ENCODE results near the gene MYZAP. TPM values are rescaled to one million over a fixed set of nuclear protein-coding genes. Genes with fewer than 3 reads are reported as not detected.

Gene MYZAP
- total RNA-seq, 1 experiment from 2014 or later: 0.63 TPM

DNA sequence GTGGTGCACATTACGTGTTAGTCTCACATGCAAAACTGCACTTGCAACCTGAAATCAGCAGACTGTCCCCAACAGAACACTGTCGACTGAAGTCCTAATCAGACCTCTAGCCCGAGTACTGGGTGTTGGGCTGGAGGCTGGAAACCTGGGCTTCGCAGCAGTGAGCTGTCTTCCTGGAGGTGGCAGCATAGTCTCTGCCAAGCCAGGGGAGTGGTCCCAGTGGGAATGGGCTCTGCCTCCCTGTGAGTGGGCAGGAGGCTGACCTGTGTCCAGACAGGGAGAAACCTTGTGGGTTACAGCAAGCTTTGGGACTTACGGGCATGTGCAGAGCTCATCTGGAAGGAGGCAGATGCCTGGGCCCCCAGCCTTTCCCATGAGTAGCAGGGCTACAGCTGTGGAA, 38.2 kb upstream of the MYZAP start:
- no peak overlapping the region for H2BK20ac ChIP-seq (ENCODE audit: low read depth, low read length, poor library complexity, severe bottlenecking)
- H3K23me2 ChIP-seq (ENCODE audit: insufficient read length, low read depth, low read length, poor library complexity, severe bottlenecking): no peaks in the 10 kb centered on the region
- no peak overlapping the region for H4K8ac ChIP-seq (replicated peaks; ENCODE audit: insufficient read length, low read depth, low read length)
- H2BK15ac ChIP-seq (ENCODE audit: low read depth, low read length): no peak overlapping the region
- no peaks in the 10 kb centered on the region for H3K79me2 ChIP-seq (ENCODE audit: insufficient read depth, low read length)
- TF ChIP-seq, protein P1, sequence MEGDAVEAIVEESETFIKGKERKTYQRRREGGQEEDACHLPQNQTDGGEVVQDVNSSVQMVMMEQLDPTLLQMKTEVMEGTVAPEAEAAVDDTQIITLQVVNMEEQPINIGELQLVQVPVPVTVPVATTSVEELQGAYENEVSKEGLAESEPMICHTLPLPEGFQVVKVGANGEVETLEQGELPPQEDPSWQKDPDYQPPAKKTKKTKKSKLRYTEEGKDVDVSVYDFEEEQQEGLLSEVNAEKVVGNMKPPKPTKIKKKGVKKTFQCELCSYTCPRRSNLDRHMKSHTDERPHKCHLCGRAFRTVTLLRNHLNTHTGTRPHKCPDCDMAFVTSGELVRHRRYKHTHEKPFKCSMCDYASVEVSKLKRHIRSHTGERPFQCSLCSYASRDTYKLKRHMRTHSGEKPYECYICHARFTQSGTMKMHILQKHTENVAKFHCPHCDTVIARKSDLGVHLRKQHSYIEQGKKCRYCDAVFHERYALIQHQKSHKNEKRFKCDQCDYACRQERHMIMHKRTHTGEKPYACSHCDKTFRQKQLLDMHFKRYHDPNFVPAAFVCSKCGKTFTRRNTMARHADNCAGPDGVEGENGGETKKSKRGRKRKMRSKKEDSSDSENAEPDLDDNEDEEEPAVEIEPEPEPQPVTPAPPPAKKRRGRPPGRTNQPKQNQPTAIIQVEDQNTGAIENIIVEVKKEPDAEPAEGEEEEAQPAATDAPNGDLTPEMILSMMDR (conservative IDR thresholded peaks at IDR 0.05): peak; percentile 27; the same call in 2 of the 3 replicates
- no peak overlapping the region for H2BK5ac ChIP-seq (ENCODE audit: insufficient read length, low read length)
- H3K27me3 Mint-ChIP-seq (ENCODE audit: low read depth): no peaks in the 10 kb centered on the region
- H4K20me1 ChIP-seq (ENCODE audit: control insufficient read depth, insufficient read depth, insufficient read length): no peaks in the 10 kb centered on the region
- H3K56ac ChIP-seq (ENCODE audit: insufficient read length, low read depth, low read length): no peak overlapping the region
- no peak overlapping the region for H3K14ac ChIP-seq (ENCODE audit: insufficient read depth, low read length)
- no peak overlapping the region for H3K4ac ChIP-seq (ENCODE audit: low read depth, low read length)
- no peak overlapping the region for H3K27ac Mint-ChIP-seq
- H3K27ac ChIP-seq (ENCODE audit: insufficient read length, low read depth, low read length): no peak overlapping the region
- no peaks in the 10 kb centered on the region for H3K9me3 ChIP-seq (ENCODE audit: control insufficient read depth, low read depth, low read length)
- peaks cover 9 to 21% (median 20%) of the 10 kb centered on the region in 3 experiments; a peak in 6 of 7 replicates for H3K36me3 Mint-ChIP-seq (ENCODE audit: insufficient read depth in 1 of 3, low read depth in 3 of 3)
- no peak overlapping the region for H4K5ac ChIP-seq (ENCODE audit: insufficient read length, low read depth, low read length)
- H3K18ac ChIP-seq (ENCODE audit: insufficient read length, low read depth, low read length): no peak overlapping the region
- no peak overlapping the region for H2AFZ ChIP-seq (ENCODE audit: low read length)
- H3K4me1 Mint-ChIP-seq: peaks cover 37 to 44% of the 10 kb centered on the region in 2 experiments
- no peak overlapping the region for H3K4me3 Mint-ChIP-seq
- peaks cover 6% of the 10 kb centered on the region; the same call in 1 of the 2 replicates for H3K4me1 ChIP-seq (ENCODE audit: insufficient read depth, low read length)
- no peaks in the 10 kb centered on the region for H3K79me1 ChIP-seq (ENCODE audit: insufficient read depth, low read depth, low read length, poor library complexity, severe bottlenecking)
- H2AK5ac ChIP-seq (ENCODE audit: insufficient read length, low read length): no peak overlapping the region
- no CpG with 5 or more reads among the region's 5 CpGs for WGBS (ENCODE audit: extremely low coverage, insufficient read length, low lambda C conversion rate)
- no peak overlapping the region for H3K4me2 ChIP-seq (ENCODE audit: insufficient read depth, insufficient read length, low read length)
- H3K9ac ChIP-seq (ENCODE audit: extremely low read depth, insufficient read length, low read length): no peak overlapping the region
- H2BK12ac ChIP-seq (ENCODE audit: insufficient read length, low read depth, low read length): no peak overlapping the region
- no peak overlapping the region for H3T11ph ChIP-seq (ENCODE audit: low read length)
- H3K23ac ChIP-seq (ENCODE audit: insufficient read length, low read depth, low read length): no peak overlapping the region
- no peak overlapping the region for H2BK120ac ChIP-seq (ENCODE audit: low read depth, low read length, poor library complexity, severe bottlenecking)
- H3K27me3 ChIP-seq (ENCODE audit: insufficient read depth, low read length): no peaks in the 10 kb centered on the region
- peak; percentile 68 for DNase-seq
- no peak overlapping the region for H4K91ac ChIP-seq (ENCODE audit: insufficient read length, low read depth, low read length)
- H3K9me3 Mint-ChIP-seq: no peaks in the 10 kb centered on the region; a peak in 1 of 5 replicates
